NT2/D1 (cell line): ENCODE measurements around the gene SOX6.

Source experiments
- DNase-seq: peaks from one replicate; pipeline ENCODE4 v3.0.0-alpha.2; 2011; ENCODE audit warnings: low read depth, low spot score
- H3K27me3 ChIP-seq: 2 replicates; pipeline ENCODE4 v1.6.0; 2011; ENCODE audit warnings: mild to moderate bottlenecking; ENCODE audit not compliant: insufficient read length, insufficient read depth
- H3K36me3 ChIP-seq: 2 replicates; pipeline ENCODE4 v1.6.1; 2011; ENCODE audit warnings: mild to moderate bottlenecking, low read length, mixed read lengths; ENCODE audit not compliant: insufficient read depth, insufficient read length
- H3K4me1 ChIP-seq: 2 replicates; pipeline ENCODE4 v1.5.1; 2011; ENCODE audit not compliant: insufficient read depth, insufficient read length
- H3K4me3 ChIP-seq: 2 replicates; pipeline ENCODE4 v1.5.1; 2011; ENCODE audit warnings: low read depth; ENCODE audit not compliant: insufficient read length
- H3K9ac ChIP-seq: 2 replicates; pipeline ENCODE4 v1.6.0; 2011; ENCODE audit warnings: low read depth; ENCODE audit not compliant: insufficient read length
- H3K9me3 ChIP-seq: 2 replicates; pipeline ENCODE4 v1.5.1; 2011; ENCODE audit warnings: mild to moderate bottlenecking, low read length; ENCODE audit not compliant: insufficient read depth
- SUZ12 ChIP-seq: IDR thresholded peaks from 2 replicates; pipeline ENCODE4 v1.6.1; 2011; ENCODE audit not compliant: insufficient read length, insufficient read depth; ENCODE audit errors: extremely low read depth
- YY1 ChIP-seq: IDR thresholded peaks from 2 replicates; pipeline ENCODE4 v1.6.1; 2011; ENCODE audit not compliant: insufficient read length, insufficient read depth
- ZNF274 ChIP-seq: IDR thresholded peaks from 2 replicates; pipeline ENCODE4 v1.6.1; 2011; ENCODE audit warnings: mild to moderate bottlenecking, low read depth, low read length

The SOX6 gene

GRCh38 chr11:16049611-16050010 is 306.7 kb downstream of the SOX6 start:
- Histone ChIP-seq H3K36me3 (no peaks in the 10 kb centered on the region), H3K4me1 (no peaks in the 10 kb centered on the region)

GRCh38 chr11:16047073-16047472 is 309.3 kb downstream of the SOX6 start:
- Histone ChIP-seq H3K36me3 (no peaks in the 10 kb centered on the region), H3K9me3 (no peaks in the 10 kb centered on the region), H3K4me1 (no peaks in the 10 kb centered on the region), H3K9ac (no peak overlapping the region), H3K27me3 (no peaks in the 10 kb centered on the region), H3K4me3 (no peak overlapping the region)
- TF ChIP-seq ZNF274, result no peak
- DNase-seq, result no peak

More at GRCh38 chr11:16049611-16050010, 306.7 kb downstream of the SOX6 start:
- H3K9me3 ChIP-seq, result no peaks in the 10 kb centered on the region
- no peak overlapping the region for H3K9ac ChIP-seq
- no peaks in the 10 kb centered on the region for H3K27me3 ChIP-seq
- no peak overlapping the region for H3K4me3 ChIP-seq
- peak; percentile 8 for DNase-seq
- TF ChIP-seq SUZ12 (no peak), YY1 (no peak), ZNF274 (no peak)

DNA sequence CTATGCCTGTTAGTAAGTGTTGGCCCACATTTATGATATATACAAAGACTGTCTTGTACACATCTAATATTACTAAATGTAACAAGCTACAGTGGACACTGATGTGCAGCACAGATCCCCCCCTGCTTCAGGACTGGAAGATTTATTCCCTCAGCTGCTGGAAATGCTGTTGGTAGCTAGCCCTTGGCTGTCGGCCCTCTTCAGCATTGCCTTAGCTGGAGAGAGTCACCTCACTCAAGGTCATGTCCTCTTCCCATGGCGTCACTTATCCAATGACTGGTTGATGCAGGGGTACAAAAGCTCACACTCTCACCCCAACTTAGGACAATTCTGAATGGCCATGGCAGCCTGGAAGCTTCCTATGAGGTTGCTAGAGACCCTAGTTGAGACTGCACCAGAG is 312.7 kb downstream of the SOX6 start:
- H3K36me3 ChIP-seq, result no peaks in the 10 kb centered on the region
- no peak for DNase-seq
- TF ChIP-seq SUZ12, result no peak
- no peak for TF ChIP-seq ZNF274
- TF ChIP-seq YY1, result no peak
- H3K4me1 ChIP-seq, result no peaks in the 10 kb centered on the region
- H3K4me3 ChIP-seq, result no peak overlapping the region
- no peaks in the 10 kb centered on the region for H3K9me3 ChIP-seq
- no peak overlapping the region for H3K9ac ChIP-seq
- H3K27me3 ChIP-seq, result no peaks in the 10 kb centered on the region

GRCh38 chr11:16041207-16041606 is 315.1 kb downstream of the SOX6 start:
- TF ChIP-seq ZNF274 (no peak), YY1 (no peak), SUZ12 (no peak)
- no peaks in the 10 kb centered on the region for H3K36me3 ChIP-seq
- DNase-seq, result no peak
- H3K4me3 ChIP-seq, result no peak overlapping the region
- no peaks in the 10 kb centered on the region for H3K27me3 ChIP-seq
- H3K4me1 ChIP-seq, result no peaks in the 10 kb centered on the region
- no peaks in the 10 kb centered on the region for H3K9me3 ChIP-seq
- H3K9ac ChIP-seq, result no peak overlapping the region

DNA sequence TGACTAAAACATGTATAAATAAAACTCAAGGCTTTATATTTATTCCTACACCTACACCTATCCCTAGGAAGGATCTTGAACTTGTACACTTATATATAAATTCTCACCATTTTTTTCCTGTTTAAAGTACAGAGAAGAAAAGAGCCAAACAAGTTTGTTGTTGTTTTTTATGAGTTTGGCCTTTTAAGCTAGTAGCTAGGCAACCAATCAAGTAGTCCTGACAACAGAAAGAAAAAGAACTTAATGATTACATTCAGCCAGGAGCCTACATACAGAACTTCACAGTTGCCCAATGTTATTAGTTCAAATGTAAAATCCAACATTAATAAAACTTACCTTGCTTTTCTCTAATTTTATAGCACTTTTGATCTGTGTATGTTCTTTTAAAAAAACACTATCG is 316.2 kb downstream of the SOX6 start:
- no peak overlapping the region for H3K4me3 ChIP-seq
- no peaks in the 10 kb centered on the region for H3K36me3 ChIP-seq
- no peak for TF ChIP-seq YY1
- TF ChIP-seq SUZ12, result no peak
- no peak for TF ChIP-seq ZNF274
- no peaks in the 10 kb centered on the region for H3K27me3 ChIP-seq
- DNase-seq, result no peak
- no peaks in the 10 kb centered on the region for H3K9me3 ChIP-seq
- no peak overlapping the region for H3K9ac ChIP-seq
- H3K4me1 ChIP-seq, result no peaks in the 10 kb centered on the region

DNA sequence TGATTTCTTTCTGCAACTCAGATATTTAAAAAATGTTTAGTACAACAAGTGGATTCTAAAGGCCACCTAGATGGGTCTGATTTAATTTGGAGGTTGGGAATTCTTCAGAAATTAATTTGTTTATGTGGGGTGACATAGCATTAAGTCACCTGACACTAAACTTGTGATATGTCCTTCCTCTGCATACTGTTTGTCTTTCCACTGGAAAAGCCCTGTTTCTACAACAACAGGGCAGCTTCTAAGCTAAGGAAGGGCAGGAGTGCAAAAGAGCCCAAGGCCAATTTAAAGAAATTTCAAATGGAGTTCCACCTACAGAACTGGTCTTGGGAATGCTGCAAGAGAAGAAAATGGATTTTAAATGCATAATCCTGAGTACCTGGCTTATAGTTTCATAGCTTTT is 319.2 kb downstream of the SOX6 start:
- Histone ChIP-seq H3K9ac (no peak overlapping the region), H3K36me3 (no peaks in the 10 kb centered on the region), H3K4me1 (no peaks in the 10 kb centered on the region), H3K27me3 (no peaks in the 10 kb centered on the region), H3K9me3 (no peaks in the 10 kb centered on the region), H3K4me3 (no peak overlapping the region)
- no peak for DNase-seq
- no peak for TF ChIP-seq YY1
- no peak for TF ChIP-seq ZNF274
- TF ChIP-seq SUZ12, result no peak

- no peak for DNase-seq
- H3K4me1 ChIP-seq, result no peaks in the 10 kb centered on the region
- no peaks in the 10 kb centered on the region for H3K36me3 ChIP-seq
- no peak overlapping the region for H3K4me3 ChIP-seq
- no peak for TF ChIP-seq YY1
- no peak for TF ChIP-seq ZNF274
- TF ChIP-seq SUZ12, result no peak
- H3K9ac ChIP-seq, result no peak overlapping the region
- H3K27me3 ChIP-seq, result no peaks in the 10 kb centered on the region
- H3K9me3 ChIP-seq, result no peaks in the 10 kb centered on the region
Observed at GRCh38 chr11:16036218-16036617, 320.1 kb downstream of the SOX6 start.

- TF ChIP-seq SUZ12, result no peak
- TF ChIP-seq YY1, result no peak
- TF ChIP-seq ZNF274, result no peak
- H3K4me1 ChIP-seq, result no peaks in the 10 kb centered on the region
- DNase-seq, result no peak
- no peak overlapping the region for H3K4me3 ChIP-seq
- H3K36me3 ChIP-seq, result no peaks in the 10 kb centered on the region
- H3K9ac ChIP-seq, result no peak overlapping the region
- H3K27me3 ChIP-seq, result no peaks in the 10 kb centered on the region
- no peaks in the 10 kb centered on the region for H3K9me3 ChIP-seq
Observed at GRCh38 chr11:16034074-16034473, 322.3 kb downstream of the SOX6 start.
